MM.1S (cell line): ENCODE results near the gene HABP2.

ENCODE experiments used
- DNase-seq: peaks from one replicate; pipeline ENCODE4 v3.0.0-alpha.2; 2015
- H2AFZ ChIP-seq: fragments of 300-600 bp; sonication (generic); 2 replicates; pipeline ENCODE4 v1.6.0; 2016; ENCODE audit warnings: antibody characterized with exemption, low read length
- H3F3A ChIP-seq: fragments of 300-600 bp; sonication (generic); 2 replicates; pipeline ENCODE4 v1.6.1; 2016; ENCODE audit warnings: mild to moderate bottlenecking, antibody characterized with exemption, low read length, moderate library complexity, mixed read lengths; ENCODE audit not compliant: insufficient read depth
- H3K27ac ChIP-seq: fragments of 300-600 bp; sonication (generic); 2 replicates; pipeline ENCODE4 v1.5.1; 2016; ENCODE audit warnings: mild to moderate bottlenecking, low read length
- H3K27me3 ChIP-seq: fragments of 300-600 bp; sonication (generic); replicated peaks from 2 replicates; pipeline ENCODE4 v1.6.0; 2016; ENCODE audit warnings: low read length; ENCODE audit not compliant: insufficient read depth
- H3K36me3 ChIP-seq: fragments of 300-600 bp; sonication (generic); replicated peaks from 2 replicates; pipeline ENCODE4 v1.6.1; 2016; ENCODE audit warnings: mild to moderate bottlenecking, low read length, mixed read lengths; ENCODE audit not compliant: insufficient read depth
- H3K4me1 ChIP-seq: fragments of 300-600 bp; sonication (generic); 2 replicates; pipeline ENCODE4 v1.6.1; 2016; ENCODE audit warnings: low read length, mixed read lengths
- H3K4me2 ChIP-seq: fragments of 300-600 bp; sonication (generic); 2 replicates; pipeline ENCODE4 v1.6.0; 2016; ENCODE audit warnings: low read depth, low read length
- H3K4me3 ChIP-seq: fragments of 300-600 bp; sonication (generic); 2 replicates; pipeline ENCODE4 v1.5.1; 2016; ENCODE audit warnings: low read length, mixed read lengths
- H3K79me2 ChIP-seq: fragments of 300-600 bp; sonication (generic); 2 replicates; pipeline ENCODE4 v1.6.1; 2016; ENCODE audit warnings: mixed run types, low read length, mixed read lengths
- H3K9ac ChIP-seq: fragments of 300-600 bp; sonication (generic); 2 replicates; pipeline ENCODE4 v1.6.1; 2016; ENCODE audit warnings: low read length, mixed read lengths
- H3K9me2 ChIP-seq: fragments of 300-600 bp; sonication (generic); replicated peaks from 2 replicates; pipeline ENCODE4 v1.6.1; 2016; ENCODE audit warnings: mild to moderate bottlenecking, low read length, mixed read lengths; ENCODE audit not compliant: insufficient read depth
- H3K9me3 ChIP-seq: fragments of 300-600 bp; sonication (generic); replicated peaks from 2 replicates; pipeline ENCODE4 v1.6.1; 2016; ENCODE audit warnings: mild to moderate bottlenecking, low read length, mixed read lengths; ENCODE audit not compliant: insufficient read depth
- H4K20me1 ChIP-seq: fragments of 300-600 bp; sonication (generic); 2 replicates; pipeline ENCODE4 v1.6.1; 2016; ENCODE audit warnings: mild to moderate bottlenecking, low read length, moderate library complexity, mixed read lengths; ENCODE audit not compliant: insufficient read depth
- EZH2 ChIP-seq: fragments of 300-600 bp; sonication (generic); optimal IDR thresholded peaks from 2 replicates; pipeline ENCODE3; 2017; ENCODE audit warnings: low read depth, mild to moderate bottlenecking, antibody characterized with exemption, low read length, mixed read lengths
- EZH2phosphoT487 ChIP-seq: fragments of 300-600 bp; sonication (generic); IDR thresholded peaks from 2 replicates; pipeline ENCODE4 v1.6.1; 2018; ENCODE audit warnings: antibody characterized with exemption, low read length
- TF ChIP-seq, protein P1 (sequence below): fragments of 300-600 bp; sonication (generic); IDR thresholded peaks from 2 replicates; pipeline ENCODE4 v1.5.1; 2016; ENCODE audit warnings: antibody characterized with exemption, low read length, mixed read lengths

Gene HABP2

DNA sequence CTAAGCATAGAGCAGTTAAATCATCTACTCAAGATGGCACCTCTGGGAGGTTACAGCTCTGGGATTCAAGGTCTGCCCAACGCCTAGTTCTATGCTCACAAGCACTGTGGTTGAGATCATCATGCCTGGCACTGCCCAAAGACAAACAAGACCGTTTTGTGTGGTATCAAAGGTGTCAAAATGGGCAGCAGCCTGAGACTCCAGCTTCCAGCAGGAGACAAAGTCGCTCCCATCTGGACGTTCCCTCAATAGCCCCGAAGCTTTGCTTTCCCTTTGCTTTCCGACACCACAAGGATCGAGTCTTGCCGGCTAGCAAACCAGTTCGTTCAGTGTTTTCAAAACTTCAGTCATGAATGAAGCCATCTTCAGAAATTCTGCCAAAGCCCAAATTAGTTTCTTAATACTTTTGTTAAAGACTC is 5.1 kb downstream of the HABP2 start:
- Histone ChIP-seq H2AFZ (no peak overlapping the region), H3K27me3 (no peaks in the 10 kb centered on the region), H3K4me1 (no peaks in the 10 kb centered on the region), H3K27ac (no peak overlapping the region), H3K4me2 (no peak overlapping the region), H4K20me1 (no peaks in the 10 kb centered on the region), H3K79me2 (no peaks in the 10 kb centered on the region), H3K36me3 (no peaks in the 10 kb centered on the region), H3K4me3 (no peak overlapping the region), H3F3A (no peaks in the 10 kb centered on the region), H3K9ac (no peak overlapping the region), H3K9me2 (no peaks in the 10 kb centered on the region), H3K9me3 (no peaks in the 10 kb centered on the region)
- TF ChIP-seq EZH2, result no peak
- TF ChIP-seq, protein P1, sequence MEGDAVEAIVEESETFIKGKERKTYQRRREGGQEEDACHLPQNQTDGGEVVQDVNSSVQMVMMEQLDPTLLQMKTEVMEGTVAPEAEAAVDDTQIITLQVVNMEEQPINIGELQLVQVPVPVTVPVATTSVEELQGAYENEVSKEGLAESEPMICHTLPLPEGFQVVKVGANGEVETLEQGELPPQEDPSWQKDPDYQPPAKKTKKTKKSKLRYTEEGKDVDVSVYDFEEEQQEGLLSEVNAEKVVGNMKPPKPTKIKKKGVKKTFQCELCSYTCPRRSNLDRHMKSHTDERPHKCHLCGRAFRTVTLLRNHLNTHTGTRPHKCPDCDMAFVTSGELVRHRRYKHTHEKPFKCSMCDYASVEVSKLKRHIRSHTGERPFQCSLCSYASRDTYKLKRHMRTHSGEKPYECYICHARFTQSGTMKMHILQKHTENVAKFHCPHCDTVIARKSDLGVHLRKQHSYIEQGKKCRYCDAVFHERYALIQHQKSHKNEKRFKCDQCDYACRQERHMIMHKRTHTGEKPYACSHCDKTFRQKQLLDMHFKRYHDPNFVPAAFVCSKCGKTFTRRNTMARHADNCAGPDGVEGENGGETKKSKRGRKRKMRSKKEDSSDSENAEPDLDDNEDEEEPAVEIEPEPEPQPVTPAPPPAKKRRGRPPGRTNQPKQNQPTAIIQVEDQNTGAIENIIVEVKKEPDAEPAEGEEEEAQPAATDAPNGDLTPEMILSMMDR, result no peak
- no peak for TF ChIP-seq EZH2phosphoT487
- no peak for DNase-seq

DNA sequence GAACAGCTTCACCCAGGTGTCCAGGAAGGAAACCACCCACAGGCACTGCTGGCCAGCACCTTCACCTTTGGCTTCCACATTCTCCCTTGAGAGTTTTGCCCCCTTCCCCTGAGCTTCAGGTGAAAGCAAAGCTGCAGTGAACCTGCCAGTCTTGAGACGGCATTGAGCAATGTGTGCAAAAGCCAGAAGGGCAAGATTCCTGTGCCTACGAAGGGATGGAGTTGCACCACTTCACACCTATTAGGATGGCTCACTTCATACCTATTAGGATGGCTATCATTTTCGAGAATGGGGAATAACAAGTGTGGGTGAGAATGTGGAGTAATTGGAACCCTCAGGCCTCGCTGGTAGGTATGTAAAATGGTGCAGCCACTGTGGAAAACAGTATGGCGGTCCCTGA is 7.2 kb downstream of the HABP2 start:
- H3K79me2 ChIP-seq, result no peaks in the 10 kb centered on the region
- no peak overlapping the region for H3K4me2 ChIP-seq
- H3K9me3 ChIP-seq, result no peaks in the 10 kb centered on the region
- no peak overlapping the region for H3K27ac ChIP-seq
- H3K9me2 ChIP-seq, result no peaks in the 10 kb centered on the region
- no peak for DNase-seq
- no peaks in the 10 kb centered on the region for H3K27me3 ChIP-seq
- no peaks in the 10 kb centered on the region for H3K4me1 ChIP-seq
- no peaks in the 10 kb centered on the region for H4K20me1 ChIP-seq
- TF ChIP-seq, protein P1, result no peak
- TF ChIP-seq EZH2phosphoT487 (no peak), EZH2 (no peak)
- no peaks in the 10 kb centered on the region for H3K36me3 ChIP-seq
- H2AFZ ChIP-seq, result no peak overlapping the region
- H3K4me3 ChIP-seq, result no peak overlapping the region
- no peak overlapping the region for H3K9ac ChIP-seq
- no peaks in the 10 kb centered on the region for H3F3A ChIP-seq

DNA sequence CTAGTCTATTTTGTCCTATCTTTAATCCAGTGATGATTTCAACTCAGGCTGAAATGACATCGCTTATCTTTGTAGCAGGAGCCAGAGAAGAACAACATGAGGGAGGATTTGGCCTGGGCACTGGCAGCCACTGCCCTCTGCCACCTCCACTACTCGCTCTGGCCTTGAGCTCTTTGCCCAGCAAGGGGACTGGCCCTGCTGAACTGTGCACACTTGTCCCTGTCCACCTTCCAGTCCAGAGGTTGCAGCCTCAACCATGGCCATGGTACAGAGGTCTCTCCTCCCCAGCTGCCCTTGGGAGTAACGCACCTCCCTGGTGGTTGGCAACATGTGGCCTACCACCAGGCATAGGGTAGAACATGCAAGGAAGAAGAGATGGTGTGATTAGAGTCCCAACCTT is 8.4 kb downstream of the HABP2 start:
- Histone ChIP-seq H4K20me1 (no peaks in the 10 kb centered on the region), H3K4me3 (no peak overlapping the region), H3K9me3 (no peaks in the 10 kb centered on the region), H3K27me3 (no peaks in the 10 kb centered on the region), H3K79me2 (no peaks in the 10 kb centered on the region), H3K4me2 (no peak overlapping the region), H3K4me1 (no peaks in the 10 kb centered on the region), H3K36me3 (no peaks in the 10 kb centered on the region), H3K9me2 (no peaks in the 10 kb centered on the region), H3F3A (no peaks in the 10 kb centered on the region), H3K27ac (no peak overlapping the region), H2AFZ (no peak overlapping the region), H3K9ac (no peak overlapping the region)
- no peak for TF ChIP-seq EZH2
- no peak for TF ChIP-seq EZH2phosphoT487
- TF ChIP-seq, protein P1, result no peak
- no peak for DNase-seq

DNA sequence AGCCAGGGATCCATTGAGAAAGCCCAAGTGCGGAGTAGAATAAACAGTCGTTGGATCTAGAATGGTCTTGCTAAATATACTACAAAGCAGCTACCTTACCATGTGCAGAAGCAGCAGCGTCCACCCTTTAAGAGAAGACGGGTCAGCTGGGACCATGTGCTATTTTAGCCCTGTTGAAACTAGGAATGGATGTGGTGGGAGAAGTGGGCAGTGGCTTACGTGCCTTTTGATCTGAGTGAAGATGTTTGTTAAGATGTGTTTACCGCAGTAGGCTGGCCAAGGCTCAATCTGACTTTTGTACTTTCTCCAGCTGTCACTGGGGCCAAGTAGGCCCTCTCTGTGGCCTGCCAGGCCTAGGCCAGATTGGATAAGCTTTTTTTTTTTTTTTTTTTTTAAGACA is 9.2 kb downstream of the HABP2 start:
- Histone ChIP-seq H3K36me3 (no peaks in the 10 kb centered on the region), H3K27me3 (no peaks in the 10 kb centered on the region), H3K9ac (no peak overlapping the region), H3K4me3 (no peak overlapping the region), H3K4me2 (no peak overlapping the region), H2AFZ (no peak overlapping the region), H3F3A (no peaks in the 10 kb centered on the region), H3K27ac (no peak overlapping the region), H4K20me1 (no peaks in the 10 kb centered on the region), H3K4me1 (no peaks in the 10 kb centered on the region), H3K79me2 (no peaks in the 10 kb centered on the region), H3K9me2 (no peaks in the 10 kb centered on the region), H3K9me3 (no peaks in the 10 kb centered on the region)
- TF ChIP-seq EZH2phosphoT487 (no peak), EZH2 (no peak)
- TF ChIP-seq, protein P1, result no peak
- no peak for DNase-seq
